Fibroblast of skin of left quadriceps (primary cell): ENCODE measurements around the gene PURB.
"Not testable (repeated sequence)": the region's sequence is repeated elsewhere in the genome, so short reads cannot be mapped to it uniquely, and the experiment has no call there.

Experiments
- DNase-seq, 2 experiments: peaks; one replicate each; pipeline ENCODE4 v3.0.0-alpha.2; 2013; ENCODE audit warnings: low read depth in 2 of 2

The PURB gene

DNA sequence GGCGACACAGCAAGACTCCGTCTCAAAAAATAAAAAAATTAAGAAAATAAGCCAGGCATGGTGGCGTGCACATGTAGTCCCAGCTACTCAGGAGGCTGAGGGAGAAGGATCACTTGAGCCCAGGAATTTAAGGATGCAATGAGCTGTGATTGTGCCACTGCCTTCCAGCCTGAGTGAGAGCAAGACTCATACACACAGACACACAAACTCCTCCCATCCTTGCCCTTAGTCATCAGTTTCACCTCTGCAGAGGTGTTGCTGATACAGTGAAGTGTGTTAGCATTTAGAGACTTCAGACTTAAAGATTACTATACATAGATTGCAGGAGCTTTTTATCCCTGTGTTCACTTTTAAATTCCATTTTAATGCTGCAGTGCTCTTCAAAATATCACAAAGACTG, 31.9 kb downstream of the PURB start:
- no peak for DNase-seq

DNA sequence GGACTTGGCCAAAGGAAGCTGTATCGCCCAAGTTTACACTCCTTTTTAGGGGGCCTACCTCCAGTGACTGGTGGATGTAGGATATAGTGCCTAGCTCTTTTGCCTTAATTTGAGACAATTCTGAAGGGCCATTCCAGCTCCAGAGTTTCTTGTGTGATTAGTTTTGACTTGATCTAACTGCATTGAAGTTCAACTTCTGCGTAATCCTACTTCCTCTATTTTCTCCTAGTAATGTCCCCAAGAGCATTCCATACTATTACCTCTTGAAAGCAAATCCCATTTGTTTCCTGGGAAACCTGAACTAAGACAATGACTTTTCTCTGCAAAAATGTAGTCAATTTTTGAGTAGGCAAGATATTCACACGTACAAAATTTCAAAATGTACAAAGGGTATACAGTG, 32.7 kb downstream of the PURB start:
- DNase-seq: no peak

DNA sequence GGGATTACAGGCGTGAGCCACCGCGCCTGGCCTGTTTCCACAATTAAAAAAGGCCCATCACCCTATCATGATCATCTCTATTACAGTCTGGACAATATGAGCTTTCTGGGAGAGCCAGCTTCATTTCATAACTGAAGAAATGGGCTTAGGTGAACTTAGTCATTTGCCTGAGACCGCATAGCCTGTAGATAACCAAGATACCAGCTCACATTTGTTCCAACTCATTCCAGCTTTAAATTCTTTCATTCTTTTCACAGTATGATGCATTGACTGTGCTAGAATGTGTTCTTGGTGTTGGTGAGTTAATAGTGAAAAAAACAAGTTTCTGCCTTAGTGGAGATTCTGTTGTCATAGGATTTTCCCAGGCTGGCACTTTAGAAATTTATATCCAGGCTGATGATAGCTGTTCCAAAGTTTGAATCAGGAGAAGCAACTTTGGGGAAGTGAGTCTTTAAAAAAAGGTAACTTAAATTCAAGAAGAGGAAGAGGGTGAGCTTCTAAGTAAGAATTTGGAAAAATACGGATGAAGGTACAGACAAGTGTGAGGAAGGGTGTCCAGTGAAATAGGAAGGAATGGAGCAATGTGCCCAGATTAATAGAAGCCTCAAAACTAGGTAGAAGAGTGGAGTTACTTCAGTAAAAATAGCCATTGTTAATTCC, 35.3 kb downstream of the PURB start:
- no peak for DNase-seq

DNA sequence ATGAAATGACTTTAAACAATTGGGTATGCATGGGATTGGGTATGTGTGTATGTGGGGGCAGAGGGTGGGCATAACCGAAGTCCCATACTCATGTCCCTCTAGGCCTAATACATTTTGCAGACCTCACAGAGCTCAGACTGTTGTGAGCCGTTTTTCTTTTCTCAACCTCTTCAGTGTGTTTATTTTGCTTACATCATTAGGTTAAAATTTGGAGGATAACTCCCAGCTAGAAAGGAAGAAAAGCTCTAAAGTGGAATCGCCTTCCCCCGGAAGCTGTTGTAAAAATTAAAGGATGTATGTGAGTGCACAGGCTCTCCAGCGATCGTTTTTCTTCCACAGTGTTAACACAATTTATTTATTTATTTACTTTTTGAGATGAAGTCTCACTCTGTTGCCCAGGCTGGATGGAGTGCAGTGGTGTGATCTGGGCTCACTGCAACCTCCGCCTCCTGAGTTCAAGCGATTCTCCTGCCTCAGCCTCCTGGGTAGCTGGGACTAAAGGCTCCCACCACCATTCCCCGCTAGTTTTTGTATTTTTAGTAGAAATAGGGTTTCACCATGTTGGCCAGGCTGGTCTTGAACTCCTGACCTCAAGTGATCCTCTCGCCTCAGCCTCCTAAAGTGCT, 36.0 kb downstream of the PURB start:
- no peak for DNase-seq

DNA sequence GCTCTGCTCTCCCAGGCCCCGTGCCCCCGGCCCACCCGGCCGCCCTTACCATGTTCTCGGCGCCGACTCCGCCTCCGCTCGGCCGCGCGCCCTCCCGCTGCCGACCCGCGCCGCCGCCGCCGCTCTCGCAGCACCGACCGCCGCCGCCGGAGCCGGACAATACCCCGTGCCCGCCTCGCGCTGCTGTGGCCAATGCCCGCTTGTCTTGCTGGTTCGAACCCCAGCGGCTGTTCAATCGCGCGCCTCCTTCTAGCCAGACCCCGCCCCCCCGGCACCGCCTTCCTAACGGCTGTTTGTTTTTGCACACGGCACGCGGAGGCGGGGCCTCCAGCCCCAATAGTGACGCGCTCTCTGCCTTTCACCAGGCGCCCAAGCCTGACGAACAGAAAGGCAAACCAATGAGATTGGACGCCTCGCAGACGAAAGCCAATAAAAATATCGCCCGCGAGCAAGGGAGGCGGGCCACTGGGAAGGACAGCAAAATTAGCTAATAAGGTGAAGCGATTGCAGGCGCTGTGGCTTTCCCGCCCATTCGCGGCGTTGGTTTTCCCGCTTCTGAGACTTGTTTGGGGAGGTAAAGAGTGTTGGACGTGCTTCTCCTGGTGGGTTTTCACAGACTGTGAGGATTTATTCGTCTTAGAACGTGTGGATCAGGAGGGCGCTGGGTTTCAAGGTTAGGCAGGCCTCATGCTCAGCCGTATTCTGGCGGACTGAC, 37.3 kb downstream of the PURB start, which contains the start of gene H2AZ2:
Gene H2AZ2 (minus strand): TSS at position 168 of the 715 bp plus-strand sequence. CDS start 116 bp downstream, at position 52.
- DNase-seq: peak; percentile 100

DNA sequence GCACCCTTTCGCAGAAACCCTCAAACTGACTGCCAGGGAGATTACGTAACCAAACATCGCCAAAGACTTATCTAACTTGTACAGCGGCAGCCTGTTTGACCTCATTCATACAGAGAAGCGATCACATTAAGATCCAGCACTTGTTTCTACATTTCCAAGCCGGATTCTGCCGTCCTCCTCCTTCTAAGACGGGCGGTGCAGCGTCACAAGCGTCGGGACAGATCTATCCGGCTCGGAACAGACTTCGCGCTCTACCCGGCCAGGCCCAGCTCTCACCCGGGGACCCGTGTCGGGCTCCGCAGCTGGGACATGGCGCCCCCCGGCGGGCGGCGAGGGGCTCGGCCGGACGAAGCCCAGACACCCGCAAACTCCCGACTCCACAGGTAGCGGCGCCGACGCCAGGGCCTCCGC, 37.8 kb downstream of the PURB start:
- DNase-seq: peak; percentile 58 to 62

DNA sequence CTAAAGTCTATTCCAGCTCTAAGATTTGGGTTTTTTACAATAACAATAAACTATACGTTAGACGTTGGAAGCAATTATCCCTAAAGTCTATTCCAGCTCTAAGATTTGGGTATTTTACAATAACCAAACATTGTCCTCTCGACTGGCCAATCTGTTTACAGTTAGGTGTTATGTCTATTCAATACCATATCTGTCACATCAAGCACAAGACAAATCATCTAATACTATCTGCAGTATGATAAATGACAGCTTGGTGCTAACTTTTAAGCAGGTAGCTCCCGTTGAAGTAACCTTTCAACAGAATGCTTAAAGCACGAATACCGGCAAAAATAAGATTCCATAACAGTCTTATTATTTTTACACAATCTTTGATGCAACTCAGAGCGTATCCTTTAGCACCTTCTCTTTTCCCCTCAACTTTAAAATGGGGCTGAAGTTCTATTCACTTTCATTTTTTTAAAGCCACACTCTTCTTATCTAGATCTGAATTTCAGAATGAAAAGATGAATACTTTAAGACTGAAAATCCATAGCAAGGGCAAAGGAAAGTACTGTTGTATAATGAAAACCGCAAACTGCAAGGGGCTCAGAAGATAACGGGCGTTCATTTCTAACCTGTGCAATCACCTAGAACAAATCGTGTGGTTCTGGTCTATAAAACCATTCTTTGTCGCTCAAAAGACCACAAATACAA, 38.4 kb downstream of the PURB start:
- DNase-seq: no peak

DNA sequence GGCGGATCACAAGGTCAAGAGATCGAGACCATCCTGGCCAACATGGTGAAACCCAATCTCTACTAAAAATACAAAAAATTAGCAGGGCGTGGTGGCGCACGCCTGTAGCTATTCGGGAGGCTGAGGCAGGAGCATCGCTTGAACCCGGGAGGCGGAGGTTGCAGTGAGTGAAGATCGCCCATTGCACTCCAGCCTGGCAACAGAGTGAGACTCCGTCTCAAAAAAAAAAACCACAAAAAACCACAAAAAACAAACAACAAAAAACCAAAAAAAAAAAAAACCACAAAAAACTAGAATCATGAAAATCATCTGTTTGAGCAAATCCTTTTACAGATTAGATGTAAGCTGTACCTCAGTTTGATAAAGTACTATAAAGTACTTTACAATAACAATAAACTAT, 38.9 kb downstream of the PURB start:
- DNase-seq: not testable (repeated sequence)

DNA sequence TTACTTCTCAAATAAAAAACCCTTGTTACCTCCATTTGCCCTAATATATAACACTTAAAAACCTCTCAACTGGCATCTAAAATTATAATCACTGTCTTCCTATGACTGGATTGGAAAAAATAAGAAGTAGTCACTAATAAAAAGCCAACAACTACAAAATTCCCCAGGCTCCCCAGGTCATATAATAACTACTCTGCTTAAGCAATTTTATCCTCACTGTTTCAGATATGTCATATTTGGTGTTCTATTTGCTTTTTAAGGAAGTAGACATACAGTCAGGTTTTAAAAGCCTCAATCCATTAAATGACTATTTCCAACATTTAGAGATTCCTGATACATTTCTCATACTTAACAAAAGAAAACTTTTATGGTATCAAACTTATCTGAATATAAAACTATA, 39.9 kb downstream of the PURB start:
- DNase-seq: no peak

DNA sequence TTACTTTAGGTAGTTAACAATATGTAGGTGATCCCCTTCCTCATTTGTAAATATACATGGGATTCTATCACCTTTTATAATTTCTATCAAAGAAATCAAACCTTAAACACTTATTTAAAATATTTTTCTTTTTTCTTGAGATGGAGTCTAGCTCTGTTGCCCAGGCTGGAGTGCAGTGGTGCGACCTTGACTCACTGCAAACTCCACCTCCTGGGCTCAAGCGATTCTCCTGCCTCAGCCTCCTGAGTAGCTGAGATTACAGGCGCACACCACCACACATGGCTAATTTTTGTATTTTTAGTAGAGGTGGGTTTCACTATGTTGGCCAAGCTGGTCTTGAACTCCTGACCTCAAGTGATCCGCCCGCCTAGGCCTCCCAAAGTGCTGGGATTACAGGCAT, 41.9 kb downstream of the PURB start:
- DNase-seq: not testable (repeated sequence)

DNA sequence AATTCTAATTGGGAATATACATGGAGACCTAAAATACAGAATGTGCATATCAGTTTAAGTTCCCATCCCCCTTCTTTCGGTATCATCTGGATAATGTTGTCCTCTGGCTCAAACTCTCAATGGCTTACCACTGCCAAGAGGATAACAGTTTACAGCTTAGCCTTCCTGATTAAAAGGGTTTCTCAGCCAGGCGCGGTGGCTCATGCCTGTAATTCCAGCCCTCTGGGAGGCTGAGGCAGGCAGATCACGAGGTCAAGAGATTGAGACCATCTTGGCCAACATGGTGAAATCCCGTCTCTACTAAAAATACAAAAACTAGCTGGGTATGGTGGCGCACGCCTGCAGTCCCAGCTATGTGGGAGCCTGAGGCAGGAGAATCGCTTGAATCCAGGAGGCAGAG, 42.7 kb downstream of the PURB start:
- DNase-seq: not testable (repeated sequence)

DNA sequence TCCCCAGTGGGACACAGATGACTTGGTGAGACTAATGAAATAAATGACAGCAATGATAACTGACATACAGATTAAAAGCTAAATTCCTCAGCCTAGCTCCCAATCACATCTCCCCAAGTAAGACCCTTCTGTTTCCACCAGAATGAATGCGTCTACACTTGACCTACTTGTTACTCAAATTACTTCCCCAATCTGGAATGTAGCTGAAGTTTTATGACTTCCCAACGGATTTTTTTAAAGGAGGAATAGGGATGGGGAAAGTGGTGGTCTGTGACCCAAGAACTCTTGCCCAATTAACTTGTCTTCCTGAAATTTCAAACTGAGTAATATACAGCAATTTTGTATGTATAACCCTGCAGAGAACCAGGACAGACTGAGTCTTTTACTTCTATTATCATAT, 46.6 kb downstream of the PURB start:
- DNase-seq: no peak

DNA sequence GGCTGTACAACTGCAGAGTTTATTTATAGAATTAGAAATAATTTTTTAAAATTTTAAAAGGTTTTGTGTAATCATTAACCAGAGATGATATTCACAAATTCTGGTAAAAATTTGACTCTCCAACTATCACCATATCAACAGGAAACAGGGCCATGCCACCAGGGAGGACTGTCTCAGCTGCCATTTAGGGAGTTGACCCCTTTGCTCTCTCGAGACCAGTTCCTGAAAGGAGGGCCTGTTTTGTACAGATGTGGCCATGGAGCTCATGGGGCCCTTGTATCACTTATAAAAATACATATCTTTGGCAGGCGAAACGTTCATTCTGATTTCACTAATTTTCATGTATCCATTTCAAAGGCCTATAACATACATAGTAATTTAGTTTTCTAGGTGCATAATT, 57.8 kb downstream of the PURB start:
- DNase-seq: no peak
